IPS-20b (cell line): Measurements from ENCODE around the gene CYP2U1.
A peak's percentile ranks its signal among the peaks of the same experiment; 100 is the strongest.

Experiments used
- H3K27ac ChIP-seq: one replicate; pipeline ENCODE4 v1.5.1; 2013; ENCODE audit warnings: low read length
- H3K27me3 ChIP-seq: 2 replicates; pipeline ENCODE4 v1.6.1; 2013; ENCODE audit warnings: mild to moderate bottlenecking, low read length, inconsistent platforms; ENCODE audit not compliant: insufficient read depth
- H3K36me3 ChIP-seq: 2 replicates; pipeline ENCODE4 v1.6.1; 2013; ENCODE audit warnings: low read depth, mild to moderate bottlenecking, inconsistent platforms, low read length, moderate library complexity; ENCODE audit not compliant: insufficient read depth
- H3K4me1 ChIP-seq: 2 replicates; pipeline ENCODE4 v1.6.1; 2013; ENCODE audit warnings: mild to moderate bottlenecking, control low read depth, inconsistent platforms, low read length, moderate library complexity; ENCODE audit not compliant: insufficient read depth
- H3K4me3 ChIP-seq: 2 replicates; pipeline ENCODE4 v1.5.1; 2013; ENCODE audit warnings: mild to moderate bottlenecking, low read length, inconsistent platforms
- H3K9ac ChIP-seq: 2 replicates; pipeline ENCODE4 v1.6.1; 2013; ENCODE audit warnings: low read depth, mild to moderate bottlenecking, inconsistent platforms, low read length, moderate library complexity
- H3K9me3 ChIP-seq: 2 replicates; pipeline ENCODE4 v1.6.1; 2013; ENCODE audit warnings: mild to moderate bottlenecking, low read depth, low read length, inconsistent platforms; ENCODE audit not compliant: insufficient read depth

CYP2U1 gene

GRCh38 chr4:107989537-107990386 is 58.4 kb downstream of the CYP2U1 start, which contains the start of gene HADH:
Gene HADH (plus strand): TSS chr4:107989889. CDS start chr4:107989933, 44 bp downstream.
- no peak within 1 kb of the TSS for H3K27ac ChIP-seq
- H3K4me3 ChIP-seq, result peak within 1 kb of the TSS; percentile 94
- H3K9ac ChIP-seq, result peak within 1 kb of the TSS; percentile 87
- no peaks in the 10 kb centered on the region for H3K9me3 ChIP-seq
- peaks cover 21% of the 10 kb centered on the region; the same call in 1 of the 2 replicates for H3K4me1 ChIP-seq
- H3K36me3 ChIP-seq, result no peaks in the 10 kb centered on the region
- peaks cover 15% of the 10 kb centered on the region for H3K27me3 ChIP-seq

- Histone ChIP-seq H3K4me3 (peak overlapping the region; percentile 94), H3K27ac (no peak overlapping the region), H3K9ac (no peak overlapping the region), H3K9me3 (no peaks in the 10 kb centered on the region), H3K27me3 (peaks cover 15% of the 10 kb centered on the region), H3K36me3 (peaks cover 13% of the 10 kb centered on the region; the same call in 1 of the 2 replicates), H3K4me1 (peaks cover 21% of the 10 kb centered on the region; the same call in 1 of the 2 replicates)
Measured at GRCh38 chr4:107991945-107992630, 60.7 kb downstream of the CYP2U1 start.

GRCh38 chr4:107993969-107994368 is 62.6 kb downstream of the CYP2U1 start:
- no peak overlapping the region for H3K9ac ChIP-seq
- H3K4me3 ChIP-seq, result no peak overlapping the region

GRCh38 chr4:107994894-107995293 is 63.5 kb downstream of the CYP2U1 start:
- no peak overlapping the region for H3K9ac ChIP-seq
- no peaks in the 10 kb centered on the region for H3K9me3 ChIP-seq
- H3K27ac ChIP-seq, result no peak overlapping the region
- H3K4me3 ChIP-seq, result no peak overlapping the region
- H3K36me3 ChIP-seq, result peaks cover 17% of the 10 kb centered on the region; the same call in 1 of the 2 replicates
- H3K4me1 ChIP-seq, result peaks cover 12% of the 10 kb centered on the region; the same call in 1 of the 2 replicates
- peaks cover 4% of the 10 kb centered on the region; the same call in 1 of the 2 replicates for H3K27me3 ChIP-seq

More at GRCh38 chr4:107993969-107994368, 62.6 kb downstream of the CYP2U1 start:
- H3K4me1 ChIP-seq, result peaks cover 16% of the 10 kb centered on the region; the same call in 1 of the 2 replicates
- peaks cover 16% of the 10 kb centered on the region; the same call in 1 of the 2 replicates for H3K36me3 ChIP-seq
- H3K27me3 ChIP-seq, result peaks cover 8% of the 10 kb centered on the region; the same call in 1 of the 2 replicates
- H3K9me3 ChIP-seq, result no peaks in the 10 kb centered on the region
- no peak overlapping the region for H3K27ac ChIP-seq

GRCh38 chr4:107996949-107997788 is 65.8 kb downstream of the CYP2U1 start:
- Histone ChIP-seq H3K9ac (no peak overlapping the region), H3K36me3 (peaks cover 28% of the 10 kb centered on the region), H3K4me3 (no peak overlapping the region), H3K27me3 (no peaks in the 10 kb centered on the region), H3K4me1 (peaks cover 8% of the 10 kb centered on the region; the same call in 1 of the 2 replicates), H3K9me3 (peaks cover 4% of the 10 kb centered on the region; the same call in 1 of the 2 replicates), H3K27ac (no peak overlapping the region)

- H3K9ac ChIP-seq, result no peak overlapping the region
- peaks cover 28% of the 10 kb centered on the region for H3K36me3 ChIP-seq
- no peak overlapping the region for H3K27ac ChIP-seq
- no peak overlapping the region for H3K4me3 ChIP-seq
- H3K27me3 ChIP-seq, result no peaks in the 10 kb centered on the region
- peaks cover 8% of the 10 kb centered on the region; the same call in 1 of the 2 replicates for H3K4me1 ChIP-seq
- H3K9me3 ChIP-seq, result peaks cover 5% of the 10 kb centered on the region; the same call in 1 of the 2 replicates
Measured at GRCh38 chr4:107997794-107998193, 66.4 kb downstream of the CYP2U1 start.

- peaks cover 10% of the 10 kb centered on the region; the same call in 1 of the 2 replicates for H3K4me1 ChIP-seq
- no peak overlapping the region for H3K27ac ChIP-seq
- H3K27me3 ChIP-seq, result no peaks in the 10 kb centered on the region
- no peak overlapping the region for H3K9ac ChIP-seq
- no peak overlapping the region for H3K4me3 ChIP-seq
- peaks cover 5% of the 10 kb centered on the region for H3K9me3 ChIP-seq
- peaks cover 28% of the 10 kb centered on the region for H3K36me3 ChIP-seq
Measured at GRCh38 chr4:107999932-108000539, 68.7 kb downstream of the CYP2U1 start.

GRCh38 chr4:108001540-108002135 is 70.3 kb downstream of the CYP2U1 start:
- H3K4me3 ChIP-seq, result no peak overlapping the region
- no peaks in the 10 kb centered on the region for H3K27me3 ChIP-seq
- peaks cover 5% of the 10 kb centered on the region for H3K9me3 ChIP-seq
- H3K4me1 ChIP-seq, result peaks cover 10% of the 10 kb centered on the region; the same call in 1 of the 2 replicates
- no peak overlapping the region for H3K27ac ChIP-seq
- peaks cover 20% of the 10 kb centered on the region for H3K36me3 ChIP-seq
- no peak overlapping the region for H3K9ac ChIP-seq
